H1 (cell line): ENCODE results near the gene IQCF2.

Experiments
- BACH1 ChIP-seq: IDR thresholded peaks from 2 replicates; pipeline ENCODE4 v1.6.1; 2012; ENCODE audit warnings: low read length, improper control_type of control experiment
- CEBPB ChIP-seq: IDR thresholded peaks from 2 replicates; pipeline ENCODE4 v1.6.1; 2012; ENCODE audit warnings: low read depth, low read length
- CHD2 ChIP-seq: IDR thresholded peaks from 2 replicates; pipeline ENCODE4 v1.6.1; 2012; ENCODE audit warnings: low read length, improper control_type of control experiment
- EP300 ChIP-seq, 2 experiments: IDR thresholded peaks; 1 replicate in 1 of 2; 2 replicates in 1 of 2; pipeline ENCODE4 v1.6.1; 2011 to 2012; ENCODE audit warnings: low read depth in 2 of 2, low read length in 2 of 2, mild to moderate bottlenecking in 2 of 2, borderline replicate concordance in 1 of 2, inconsistent platforms in 1 of 2, moderate library complexity in 1 of 2
- JUND ChIP-seq: IDR thresholded peaks from 2 replicates; pipeline ENCODE4 v1.6.1; 2011; ENCODE audit warnings: mild to moderate bottlenecking, improper control_type of control experiment, low read length
- POLR2A ChIP-seq, 2 experiments: IDR thresholded peaks; 1 replicate in 1 of 2; 2 replicates in 1 of 2; pipeline ENCODE4 v1.6.1; 2011; ENCODE audit warnings: low read depth in 2 of 2, low read length in 2 of 2, mild to moderate bottlenecking in 2 of 2; ENCODE audit errors: control extremely low read depth in 1 of 2
- TF ChIP-seq, protein P1 (sequence below), 3 experiments: IDR thresholded peaks; 1 replicate in 2 of 3; 2 replicates in 1 of 3; pipeline versions ENCODE4 v1.5.1 to v1.6.1; 2011; ENCODE audit warnings: low read length in 3 of 3, mild to moderate bottlenecking in 3 of 3, inconsistent platforms in 2 of 3, low read depth in 1 of 3, moderate library complexity in 1 of 3; ENCODE audit not compliant: insufficient read depth in 1 of 3; ENCODE audit errors: control extremely low read depth in 1 of 3

DNA sequence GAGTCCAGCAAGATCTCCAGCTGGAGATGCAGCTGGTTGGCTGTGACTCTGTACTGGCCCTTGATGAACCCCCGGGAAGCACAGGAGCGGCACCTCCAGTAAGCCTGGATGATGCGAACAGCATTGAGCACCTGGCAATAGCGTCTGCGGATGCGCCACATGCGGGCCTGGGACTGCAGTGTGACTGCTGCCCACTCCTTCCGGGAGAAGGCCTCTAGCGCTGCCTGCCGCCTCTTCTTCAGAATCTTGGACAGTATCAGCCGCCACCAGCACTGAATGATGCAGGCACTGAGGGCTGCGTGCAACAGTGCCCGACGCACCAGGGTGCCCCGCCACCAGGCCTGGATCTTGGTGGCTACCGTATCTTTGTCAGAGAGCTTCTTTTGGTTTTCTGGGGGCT lies 33.5 kb downstream of the IQCF2 start:
- TF ChIP-seq POLR2A (IDR thresholded peaks at IDR 0.05; ENCODE audit: control extremely low read depth in 1 of 2, low read depth in 2 of 2, low read length in 2 of 2) (no peak), CEBPB (no peak), BACH1 (no peak), JUND (no peak), EP300 (IDR thresholded peaks at IDR 0.05; ENCODE audit: borderline replicate concordance in 1 of 2, low read depth in 2 of 2, low read length in 2 of 2) (no peak), CHD2 (no peak)
- TF ChIP-seq, protein P1, sequence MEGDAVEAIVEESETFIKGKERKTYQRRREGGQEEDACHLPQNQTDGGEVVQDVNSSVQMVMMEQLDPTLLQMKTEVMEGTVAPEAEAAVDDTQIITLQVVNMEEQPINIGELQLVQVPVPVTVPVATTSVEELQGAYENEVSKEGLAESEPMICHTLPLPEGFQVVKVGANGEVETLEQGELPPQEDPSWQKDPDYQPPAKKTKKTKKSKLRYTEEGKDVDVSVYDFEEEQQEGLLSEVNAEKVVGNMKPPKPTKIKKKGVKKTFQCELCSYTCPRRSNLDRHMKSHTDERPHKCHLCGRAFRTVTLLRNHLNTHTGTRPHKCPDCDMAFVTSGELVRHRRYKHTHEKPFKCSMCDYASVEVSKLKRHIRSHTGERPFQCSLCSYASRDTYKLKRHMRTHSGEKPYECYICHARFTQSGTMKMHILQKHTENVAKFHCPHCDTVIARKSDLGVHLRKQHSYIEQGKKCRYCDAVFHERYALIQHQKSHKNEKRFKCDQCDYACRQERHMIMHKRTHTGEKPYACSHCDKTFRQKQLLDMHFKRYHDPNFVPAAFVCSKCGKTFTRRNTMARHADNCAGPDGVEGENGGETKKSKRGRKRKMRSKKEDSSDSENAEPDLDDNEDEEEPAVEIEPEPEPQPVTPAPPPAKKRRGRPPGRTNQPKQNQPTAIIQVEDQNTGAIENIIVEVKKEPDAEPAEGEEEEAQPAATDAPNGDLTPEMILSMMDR (IDR thresholded peaks at IDR 0.05; ENCODE audit: control extremely low read depth in 1 of 3, insufficient read depth in 1 of 3, low read depth in 1 of 3, low read length in 3 of 3): no peak
